Testis (tissue), 3 donors: ENCODE results near the gene CEP295NL. TPM values are rescaled to one million over a fixed set of nuclear protein-coding genes. Genes with fewer than 3 reads are reported as not detected.

ENCODE experiments used
- DNase-seq: peaks from one replicate; pipeline ENCODE4 v3.0.0-alpha.2; 2019
- H3K27ac ChIP-seq, 2 donors: fragments of 200-600 bp; sonication (generic); one replicate each; pipeline ENCODE4 v1.5.1; 2019
- H3K27me3 ChIP-seq: fragments of 200-600 bp; sonication (generic); one replicate; pipeline ENCODE4 v1.5.1; 2019
- H3K36me3 ChIP-seq: fragments of 200-600 bp; sonication (generic); one replicate; pipeline ENCODE4 v1.5.1; 2017; ENCODE audit warnings: low read depth; ENCODE audit errors: missing control alignments
- H3K4me1 ChIP-seq: fragments of 200-600 bp; sonication (generic); one replicate; pipeline ENCODE4 v1.5.1; 2019
- H3K4me3 ChIP-seq, 2 donors: fragments of 200-600 bp; sonication (generic); one replicate each; pipeline ENCODE4 v1.5.1; 2017 to 2019
- H3K9me3 ChIP-seq: fragments of 200-600 bp; sonication (generic); one replicate; pipeline ENCODE4 v1.5.1; 2017
- POLR2A ChIP-seq: fragments of 450-650 bp; IDR thresholded peaks from one replicate; pipeline ENCODE4 v1.6.1; 2017; ENCODE audit warnings: antibody characterized with exemption, mild to moderate bottlenecking, moderate library complexity
- WGBS, 2 donors: methylation state at CpG; one replicate each; pipeline ENCODE4 v1.1.5; 2018; 5-methylcytosine and 5-hydroxymethylcytosine counted together
- intact Hi-C: fragments of 100-400 bp; cut with DNase I; formaldehyde crosslinking; loops from one replicate; pipeline ENCODE4 v1.15.1; 2023; ENCODE audit warnings: low total_unique reads
- polyA plus RNA-seq: library from polyadenylated mRNA; stranded (reverse); fragments of 350-450 nt; fragmentation: Illumina TruSeq; extraction: RNeasy Lipid Tissue Mini Kit (QIAGEN cat#74804); gene quantifications from one replicate; pipeline ENCODE4 v1.2.3, GENCODE V29; 2014; ENCODE audit warnings: low read depth, low replicate concordance; ENCODE audit not compliant: insufficient read depth
- total RNA-seq, 2 donors: library from RNA; depleted of rRNA; stranded (reverse); fragments of >200 nt; gene quantifications; one replicate each; pipeline ENCODE4 v1.2.3, GENCODE V29; 2016
- TF ChIP-seq, protein P1 (sequence below), 3 experiments: fragments of 450-650 bp in 2 of 3; fragments of 200-600 bp in 1 of 3; sonication (generic) in 1 of 3; IDR thresholded peaks; one replicate each; pipeline ENCODE4 v1.5.1; 2016 to 2019; ENCODE audit warnings: antibody characterized with exemption in 3 of 3, mild to moderate bottlenecking in 2 of 3, moderate library complexity in 1 of 3

The CEP295NL gene
- total and polyA plus RNA-seq, 3 donors from 2014 or later: 32.3 to 100 (median 77.1) TPM

GRCh38 chr17:78900816-78901215 lies 2.2 kb downstream of the CEP295NL start:
- DNase-seq: no peak
- Histone ChIP-seq H3K4me3 (no peak overlapping the region), H3K4me1 (peaks cover 57% of the 10 kb centered on the region), H3K27me3 (no peaks in the 10 kb centered on the region), H3K9me3 (no peaks in the 10 kb centered on the region), H3K27ac (no peak overlapping the region), H3K36me3 (no peaks in the 10 kb centered on the region)
- intact Hi-C loops: no loop called here
- TF ChIP-seq POLR2A: no peak
- TF ChIP-seq, protein P1, sequence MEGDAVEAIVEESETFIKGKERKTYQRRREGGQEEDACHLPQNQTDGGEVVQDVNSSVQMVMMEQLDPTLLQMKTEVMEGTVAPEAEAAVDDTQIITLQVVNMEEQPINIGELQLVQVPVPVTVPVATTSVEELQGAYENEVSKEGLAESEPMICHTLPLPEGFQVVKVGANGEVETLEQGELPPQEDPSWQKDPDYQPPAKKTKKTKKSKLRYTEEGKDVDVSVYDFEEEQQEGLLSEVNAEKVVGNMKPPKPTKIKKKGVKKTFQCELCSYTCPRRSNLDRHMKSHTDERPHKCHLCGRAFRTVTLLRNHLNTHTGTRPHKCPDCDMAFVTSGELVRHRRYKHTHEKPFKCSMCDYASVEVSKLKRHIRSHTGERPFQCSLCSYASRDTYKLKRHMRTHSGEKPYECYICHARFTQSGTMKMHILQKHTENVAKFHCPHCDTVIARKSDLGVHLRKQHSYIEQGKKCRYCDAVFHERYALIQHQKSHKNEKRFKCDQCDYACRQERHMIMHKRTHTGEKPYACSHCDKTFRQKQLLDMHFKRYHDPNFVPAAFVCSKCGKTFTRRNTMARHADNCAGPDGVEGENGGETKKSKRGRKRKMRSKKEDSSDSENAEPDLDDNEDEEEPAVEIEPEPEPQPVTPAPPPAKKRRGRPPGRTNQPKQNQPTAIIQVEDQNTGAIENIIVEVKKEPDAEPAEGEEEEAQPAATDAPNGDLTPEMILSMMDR (IDR thresholded peaks at IDR 0.05): no peak
- WGBS, 2 donors: 76 to 92% methylated on average over 18 to 29 of the region's 29 CpGs

DNA sequence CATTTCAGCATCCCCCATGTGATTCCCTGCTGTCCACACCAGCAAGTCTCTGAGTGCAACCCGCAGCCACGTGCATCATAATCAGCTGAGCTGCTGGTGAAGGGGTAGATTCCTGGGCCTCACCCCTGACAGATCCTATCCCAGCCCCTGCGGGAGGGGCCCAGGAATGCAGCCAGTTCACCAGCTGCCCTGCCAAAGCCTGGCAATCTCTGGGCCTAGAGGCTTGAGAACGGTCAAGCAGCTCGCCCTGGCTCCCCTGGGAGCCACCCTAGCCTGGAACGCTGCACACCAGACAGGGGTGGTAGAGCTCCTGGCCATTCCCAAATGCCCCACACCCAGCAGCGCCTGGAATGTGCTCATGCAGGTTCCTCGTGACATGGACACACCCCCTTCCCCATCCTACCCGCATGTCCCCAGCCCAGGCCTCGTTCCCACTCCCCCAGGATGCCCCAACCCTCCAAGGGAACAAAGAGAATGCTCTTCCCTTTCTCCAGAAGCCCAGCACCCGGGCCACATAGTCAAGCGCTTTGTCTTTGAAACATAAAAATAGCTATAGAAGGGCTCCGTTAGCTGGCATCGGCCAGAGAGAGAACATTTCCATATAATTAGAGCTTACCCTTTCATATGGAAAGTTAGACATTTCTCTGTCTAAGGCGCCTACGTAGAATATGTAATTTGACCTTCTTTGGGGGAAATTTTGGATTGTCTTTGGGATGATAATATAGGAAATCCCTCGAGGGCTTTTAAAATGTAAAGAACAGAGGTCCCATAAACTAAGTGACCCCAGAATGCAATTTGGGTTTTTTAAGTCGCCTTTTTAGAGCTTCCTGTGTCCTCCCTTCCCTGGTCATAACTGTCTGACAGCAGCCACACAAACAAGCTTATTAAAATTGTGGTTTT lies 3.4 kb downstream of the CEP295NL start:
- no peak for TF ChIP-seq POLR2A
- Histone ChIP-seq H3K9me3 (no peaks in the 10 kb centered on the region), H3K27ac (no peak overlapping the region), H3K36me3 (no peaks in the 10 kb centered on the region), H3K27me3 (no peaks in the 10 kb centered on the region), H3K4me3 (no peak overlapping the region), H3K4me1 (peaks cover 69% of the 10 kb centered on the region)
- WGBS, 2 donors: 58 to 64% methylated on average over 15 to 18 of the region's 18 CpGs
- peak; percentile 50 for DNase-seq
- intact Hi-C loops: no loop called here

GRCh38 chr17:78898947-78899346 lies 4.1 kb downstream of the CEP295NL start:
- intact Hi-C loops: no loop called here
- H3K4me1 ChIP-seq: peaks cover 66% of the 10 kb centered on the region

DNA sequence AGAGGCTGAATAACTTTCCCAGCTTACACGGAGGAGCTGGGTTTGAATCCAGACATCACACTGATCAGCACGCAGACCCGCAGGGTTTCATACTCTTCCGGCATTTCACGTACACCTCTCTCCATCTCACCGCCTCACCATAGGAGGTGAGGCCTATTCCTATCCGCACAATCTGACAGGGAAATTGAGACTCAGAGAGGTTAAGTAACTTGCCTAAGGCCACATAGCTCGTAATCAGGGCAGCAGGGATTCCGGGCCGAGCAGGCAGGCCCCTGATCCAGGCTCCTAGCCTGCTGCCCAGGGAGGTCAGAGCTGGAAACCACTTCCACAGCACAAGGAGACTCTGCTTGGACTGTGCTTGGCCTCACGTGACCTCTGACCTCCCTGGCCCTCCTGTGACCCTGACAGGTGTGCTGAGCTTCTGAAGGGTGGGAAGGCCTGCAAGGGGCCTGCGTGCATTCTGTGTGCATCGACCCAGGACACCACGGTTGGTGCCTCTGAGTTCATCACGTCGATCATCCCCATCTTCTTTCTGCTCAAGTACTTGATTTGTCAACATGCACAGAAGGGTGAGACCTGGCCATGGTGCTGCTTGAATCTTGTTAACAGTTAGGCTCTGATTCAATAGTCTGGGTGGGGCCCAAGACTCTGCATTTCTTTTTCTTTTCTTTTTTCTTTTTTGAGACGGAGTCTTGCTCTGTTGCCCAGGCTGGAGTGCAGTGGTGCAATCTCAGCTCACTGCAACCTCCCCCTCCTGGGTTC lies 4.7 kb downstream of the CEP295NL start:
- TF ChIP-seq, protein P1 (IDR thresholded peaks at IDR 0.05): no peak
- TF ChIP-seq POLR2A: no peak

More at GRCh38 chr17:78898947-78899346, 4.1 kb downstream of the CEP295NL start:
- H3K9me3 ChIP-seq: no peaks in the 10 kb centered on the region
- 82 to 88% methylated on average over 13 of the region's 13 CpGs for WGBS, 2 donors
- H3K27ac ChIP-seq: no peak overlapping the region
- TF ChIP-seq, protein P1 (IDR thresholded peaks at IDR 0.05): no peak
- TF ChIP-seq POLR2A: no peak
- no peaks in the 10 kb centered on the region for H3K36me3 ChIP-seq
- H3K27me3 ChIP-seq: no peaks in the 10 kb centered on the region
- DNase-seq: no peak
- H3K4me3 ChIP-seq: no peak overlapping the region

GRCh38 chr17:78897664-78898047 lies 5.3 kb downstream of the CEP295NL start:
- intact Hi-C loops: no loop called here
- H3K9me3 ChIP-seq: no peaks in the 10 kb centered on the region
- H3K27me3 ChIP-seq: no peaks in the 10 kb centered on the region
- peak overlapping the region in 1 of 2 donors; percentile 73 for H3K27ac ChIP-seq
- no peak for DNase-seq
- TF ChIP-seq, protein P1 (IDR thresholded peaks at IDR 0.05): no peak
- no peak for TF ChIP-seq POLR2A
- H3K4me3 ChIP-seq: no peak overlapping the region
- H3K36me3 ChIP-seq: no peaks in the 10 kb centered on the region
- peaks cover 63% of the 10 kb centered on the region for H3K4me1 ChIP-seq
- 61 to 78% methylated on average over 7 of the region's 7 CpGs for WGBS, 2 donors

More for the DNA sequence above, 4.7 kb downstream of the CEP295NL start:
- DNase-seq: no peak
- no peaks in the 10 kb centered on the region for H3K27me3 ChIP-seq
- peaks cover 65% of the 10 kb centered on the region for H3K4me1 ChIP-seq
- no peaks in the 10 kb centered on the region for H3K9me3 ChIP-seq
- H3K36me3 ChIP-seq: no peaks in the 10 kb centered on the region
- intact Hi-C loops: no loop called here
- H3K27ac ChIP-seq: peak overlapping the region in 1 of 2 donors; percentile 73
- H3K4me3 ChIP-seq: no peak overlapping the region
- WGBS, 2 donors: 75 to 84% methylated on average over 11 to 17 of the region's 17 CpGs
